ENCODE data around the gene EAF2.
A peak's percentile ranks its signal among the peaks of the same experiment; 100 is the strongest.

The EAF2 gene

DNA sequence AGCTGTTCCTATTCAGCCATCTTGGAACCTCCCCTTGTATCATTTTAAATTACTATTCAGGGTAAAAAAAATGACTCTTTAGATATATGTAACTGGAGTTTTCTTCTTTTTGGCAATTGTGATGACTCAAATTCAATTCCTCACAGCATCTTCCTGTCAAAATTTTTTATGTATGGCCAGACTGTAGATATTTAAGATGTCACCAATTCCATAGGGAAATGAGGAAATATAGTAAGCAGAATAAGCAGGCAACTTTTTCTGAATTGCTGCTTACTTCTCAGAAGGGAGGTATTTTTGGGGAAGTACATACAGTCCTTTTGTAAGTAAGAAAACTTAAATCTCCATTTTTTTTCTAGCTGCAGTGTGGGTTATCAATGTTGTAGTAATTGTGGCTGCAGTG lies 28.8 kb downstream of the EAF2 start:
- no peak for DNase-seq

DNA sequence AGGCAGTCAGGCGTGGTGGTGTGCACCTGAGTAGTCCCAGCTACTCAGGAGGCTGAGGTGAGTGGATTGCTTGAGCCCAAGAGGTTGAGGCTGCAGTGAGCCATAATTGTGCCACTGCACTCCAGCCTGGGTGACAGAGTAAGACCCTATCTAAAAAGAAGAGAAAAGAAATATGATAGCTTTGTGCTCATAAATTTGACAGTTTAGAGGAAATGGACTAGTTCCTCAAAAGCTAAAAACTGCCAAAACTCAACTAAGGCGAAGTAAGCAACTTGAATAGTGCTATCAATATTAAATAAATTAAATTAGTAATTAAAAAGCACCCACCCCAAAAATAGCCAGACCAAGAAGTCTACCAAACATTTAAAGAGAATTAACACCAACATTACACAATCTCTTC lies 34.7 kb downstream of the EAF2 start:
- no peak for DNase-seq

DNA sequence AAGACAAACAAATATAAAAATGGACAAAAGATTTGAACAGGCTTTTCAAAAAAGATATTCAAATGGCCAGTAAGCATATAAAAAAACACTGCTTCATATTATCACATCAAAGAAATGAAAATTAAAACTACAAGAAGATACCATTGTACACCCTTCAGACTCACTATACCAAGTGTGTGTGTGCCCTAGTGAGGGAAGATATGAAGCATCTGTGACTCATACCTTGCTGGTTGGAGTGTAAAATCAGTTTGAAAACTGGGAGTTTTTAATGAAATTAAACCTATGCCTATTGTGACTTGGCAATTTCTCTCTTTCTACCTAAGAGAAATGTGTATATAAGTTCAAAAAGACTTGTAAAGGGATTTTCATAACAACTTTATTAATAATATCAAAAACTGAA lies 35.7 kb downstream of the EAF2 start:
- no peak for DNase-seq

DNA sequence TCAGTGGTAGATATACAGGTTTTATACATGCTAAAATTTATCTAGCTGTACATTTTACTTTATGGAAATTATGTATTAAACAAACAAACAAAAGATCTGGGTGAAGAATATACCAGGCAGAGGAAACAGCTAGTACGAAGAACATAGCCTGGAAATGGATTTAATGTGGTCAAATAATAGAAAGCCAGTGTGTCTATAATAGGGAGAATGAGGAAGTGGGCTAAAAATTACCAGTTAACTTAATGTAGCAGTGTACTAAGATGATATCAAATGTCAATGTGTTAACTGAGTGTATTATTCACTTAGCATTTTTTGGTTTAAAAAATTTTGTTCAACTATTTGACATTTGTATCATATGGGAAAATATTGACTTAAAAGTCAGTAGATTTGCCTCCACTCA lies 36.4 kb downstream of the EAF2 start:
- DNase-seq, result no peak

DNA sequence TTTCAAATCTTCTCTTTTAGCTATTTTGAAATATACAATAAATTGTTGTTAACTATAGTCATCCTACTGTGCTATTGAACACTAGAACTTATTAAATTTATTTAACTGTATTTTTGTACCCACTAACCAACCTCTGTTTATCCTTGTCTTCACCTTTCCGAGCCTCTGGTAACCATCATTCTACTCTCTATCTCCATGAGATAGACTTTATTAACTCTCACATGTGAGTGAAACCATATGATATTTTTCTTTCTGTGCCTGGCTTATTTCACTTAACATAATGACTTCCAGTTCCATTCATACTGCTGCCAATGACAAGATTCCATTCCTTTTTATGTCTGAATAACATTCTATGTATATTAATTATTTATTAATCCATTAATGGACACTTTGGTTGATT lies 43.4 kb downstream of the EAF2 start:
- no peak for DNase-seq

DNA sequence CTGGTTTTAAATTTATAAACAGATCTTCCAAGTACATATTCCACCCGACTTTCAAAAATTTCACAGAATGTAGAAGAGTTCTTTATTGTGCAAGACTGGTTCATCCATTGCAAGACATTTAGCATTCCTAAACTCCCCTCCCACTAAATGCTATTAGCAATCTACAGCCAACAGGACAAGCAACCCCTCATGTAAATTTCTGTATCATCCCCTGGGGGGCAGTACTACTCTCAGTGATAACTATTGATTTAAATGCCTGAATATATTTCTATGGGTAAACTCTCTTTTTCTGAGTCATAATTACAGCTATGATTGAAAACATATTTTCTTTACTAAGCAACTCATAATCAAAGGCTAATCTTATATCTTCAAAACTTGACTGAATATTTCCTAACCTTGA lies 48.5 kb downstream of the EAF2 start:
- DNase-seq, result peak; percentile 21

DNA sequence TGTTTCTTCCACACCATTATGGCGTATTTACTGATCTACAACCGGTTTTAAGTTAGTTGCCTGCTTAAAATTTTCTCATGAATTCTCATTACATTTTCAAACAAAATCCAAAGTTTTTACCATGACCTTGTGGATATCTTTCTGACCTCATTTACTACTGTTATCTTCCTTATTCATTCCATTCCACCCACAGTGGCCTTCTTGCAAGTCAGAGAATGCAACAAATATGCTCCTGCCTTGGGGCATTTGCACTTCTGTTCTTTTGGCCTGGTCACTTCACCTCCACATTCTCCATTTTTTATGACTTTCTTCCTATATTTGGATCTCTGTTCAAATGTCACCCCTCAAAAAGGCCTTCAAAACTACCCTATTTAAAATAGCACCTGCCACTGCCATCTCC lies 50.4 kb downstream of the EAF2 start:
- no peak for DNase-seq

DNA sequence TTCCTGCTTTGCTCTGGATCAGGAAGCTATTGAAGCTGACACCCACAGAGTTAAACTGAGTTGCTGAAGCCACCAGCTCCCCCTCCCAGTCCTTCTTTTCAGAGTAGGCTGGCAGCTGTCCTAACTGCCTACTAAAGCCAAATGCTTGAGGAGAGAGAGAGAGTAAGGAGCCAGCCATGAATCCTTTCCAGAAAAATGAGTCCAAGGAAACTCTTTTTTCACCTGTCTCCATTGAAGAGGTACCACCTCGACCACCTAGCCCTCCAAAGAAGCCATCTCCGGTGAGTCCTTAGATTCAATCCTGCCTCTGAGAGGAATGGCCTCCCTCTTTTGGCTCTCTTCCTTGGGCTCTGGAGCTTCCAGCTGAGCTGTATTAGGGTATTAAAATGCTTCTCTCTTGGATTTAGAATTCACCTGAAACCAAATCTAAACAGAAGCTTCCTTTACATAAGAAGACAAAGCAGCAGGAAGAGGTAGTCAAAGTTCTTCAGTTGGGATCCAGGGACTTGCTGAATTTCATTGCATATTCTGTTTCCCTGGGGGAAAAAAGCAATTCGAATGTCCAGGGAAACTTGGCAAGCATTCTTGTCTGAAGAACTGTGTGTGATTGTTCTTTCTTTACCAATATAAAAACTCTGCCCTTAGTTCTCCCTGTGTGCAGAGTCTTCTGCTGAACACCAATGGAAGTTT lies 59.4 kb downstream of the EAF2 start, which contains the start of gene SLC15A2:
SLC15A2 (plus strand) TSS at position 101 of the 690 bp plus-strand sequence; CDS start at position 177, 76 bp downstream.
- no peak for DNase-seq

DNA sequence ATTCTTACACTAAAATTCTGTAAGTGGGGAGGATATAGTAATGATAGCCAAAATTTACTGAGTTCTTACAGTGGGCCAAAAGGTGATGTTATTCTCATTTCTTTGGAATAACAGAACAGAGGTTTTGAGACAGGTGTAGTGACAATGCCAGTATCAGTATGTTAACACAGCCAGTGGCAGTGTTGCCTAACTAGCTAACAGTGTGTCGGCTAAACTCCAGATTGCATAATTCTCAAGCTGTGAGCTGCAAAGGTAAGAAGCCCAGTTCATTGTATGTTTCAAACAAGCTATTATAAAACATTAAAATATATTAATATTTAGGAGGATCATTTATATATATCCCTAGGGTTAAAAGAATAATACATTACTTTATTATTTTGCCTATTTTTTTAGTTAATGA lies 60.1 kb downstream of the EAF2 start:
- no peak for DNase-seq

DNA sequence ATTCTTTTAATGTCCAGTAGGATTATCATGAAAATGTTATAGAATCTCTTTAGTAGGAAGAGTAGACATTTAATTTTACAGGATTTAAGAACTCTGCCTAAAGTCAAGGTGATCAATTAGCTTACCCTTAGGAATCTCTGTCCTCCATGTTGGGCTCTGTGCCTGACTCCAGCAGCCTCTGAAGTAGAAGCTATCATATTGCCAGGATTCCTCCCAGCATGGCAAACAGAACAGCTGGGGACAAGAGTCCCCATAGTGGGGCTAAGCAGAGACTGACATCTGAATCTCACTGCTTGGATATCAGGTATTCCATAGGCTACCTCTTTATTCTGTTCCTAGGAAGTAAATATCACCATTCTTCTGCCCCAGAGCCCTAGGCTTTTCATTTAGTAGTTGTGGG lies 60.7 kb downstream of the EAF2 start:
- DNase-seq, result no peak

DNA sequence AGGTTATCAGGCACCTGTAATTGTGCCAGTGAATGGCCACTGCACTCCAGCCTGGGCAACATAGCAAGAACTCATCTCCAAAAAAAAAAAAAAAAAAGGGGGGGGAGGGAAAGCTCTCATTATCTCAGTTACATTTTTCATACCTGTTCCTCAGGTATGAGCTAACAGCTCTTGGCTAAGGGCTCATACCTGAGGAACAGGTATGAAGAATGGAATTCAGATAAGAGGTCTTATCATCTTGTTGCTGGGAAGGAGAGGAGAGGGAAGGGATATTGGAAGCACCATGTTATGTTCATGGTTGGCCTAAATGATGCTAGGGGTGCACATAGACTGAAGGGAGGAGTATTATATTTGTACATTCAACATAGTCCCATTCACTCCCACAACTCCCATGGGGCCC lies 61.8 kb downstream of the EAF2 start:
- DNase-seq, result no peak

DNA sequence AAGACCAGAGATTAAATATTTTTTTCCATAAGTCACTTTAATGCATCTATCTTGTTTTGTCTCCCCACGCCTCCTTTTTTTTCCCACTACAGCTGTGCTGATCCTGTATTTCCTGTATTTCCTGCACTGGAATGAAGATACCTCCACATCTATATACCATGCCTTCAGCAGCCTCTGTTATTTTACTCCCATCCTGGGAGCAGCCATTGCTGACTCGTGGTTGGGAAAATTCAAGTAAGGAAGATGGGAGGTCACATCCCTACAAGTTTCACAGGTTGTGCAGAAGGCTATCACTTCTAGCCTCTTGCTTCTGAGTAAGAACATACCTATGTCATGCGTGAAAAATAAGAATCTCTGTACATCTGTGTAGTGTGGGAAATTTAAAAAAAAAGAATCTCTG lies 62.3 kb downstream of the EAF2 start:
- no peak for DNase-seq

DNA sequence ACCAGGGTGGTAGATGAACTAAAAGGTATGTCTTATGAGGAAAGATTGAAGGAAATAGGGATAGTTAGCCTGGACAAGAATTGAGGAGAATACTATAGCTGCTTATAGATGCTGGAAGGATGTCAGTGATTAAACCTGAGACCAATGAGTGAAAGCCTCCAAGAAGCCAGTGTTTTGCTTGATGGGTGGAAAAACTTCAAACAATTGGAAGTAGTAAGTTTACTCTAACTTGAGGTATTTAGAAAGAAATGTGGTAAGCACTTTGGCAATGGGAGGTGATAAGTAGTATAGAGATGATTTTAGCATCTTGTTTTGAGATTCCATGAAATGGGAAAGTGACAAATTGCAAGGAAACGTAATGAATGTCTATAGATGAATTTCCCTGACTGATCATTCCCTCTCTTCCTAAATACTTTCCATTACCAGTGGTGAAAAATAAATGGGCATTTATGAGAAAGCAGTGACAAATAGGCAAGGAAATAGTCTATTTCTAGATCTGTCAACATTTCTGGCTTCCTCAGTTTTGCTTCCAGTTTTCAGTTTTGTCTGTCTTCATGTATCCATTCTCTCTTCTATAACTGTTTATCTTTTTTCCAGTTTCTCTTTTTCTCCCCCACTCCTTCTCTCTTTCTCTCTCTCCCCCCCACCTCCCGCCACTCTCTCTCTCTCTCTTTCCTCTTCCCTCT lies 78.4 kb downstream of the EAF2 start:
- DNase-seq, result no peak

DNA sequence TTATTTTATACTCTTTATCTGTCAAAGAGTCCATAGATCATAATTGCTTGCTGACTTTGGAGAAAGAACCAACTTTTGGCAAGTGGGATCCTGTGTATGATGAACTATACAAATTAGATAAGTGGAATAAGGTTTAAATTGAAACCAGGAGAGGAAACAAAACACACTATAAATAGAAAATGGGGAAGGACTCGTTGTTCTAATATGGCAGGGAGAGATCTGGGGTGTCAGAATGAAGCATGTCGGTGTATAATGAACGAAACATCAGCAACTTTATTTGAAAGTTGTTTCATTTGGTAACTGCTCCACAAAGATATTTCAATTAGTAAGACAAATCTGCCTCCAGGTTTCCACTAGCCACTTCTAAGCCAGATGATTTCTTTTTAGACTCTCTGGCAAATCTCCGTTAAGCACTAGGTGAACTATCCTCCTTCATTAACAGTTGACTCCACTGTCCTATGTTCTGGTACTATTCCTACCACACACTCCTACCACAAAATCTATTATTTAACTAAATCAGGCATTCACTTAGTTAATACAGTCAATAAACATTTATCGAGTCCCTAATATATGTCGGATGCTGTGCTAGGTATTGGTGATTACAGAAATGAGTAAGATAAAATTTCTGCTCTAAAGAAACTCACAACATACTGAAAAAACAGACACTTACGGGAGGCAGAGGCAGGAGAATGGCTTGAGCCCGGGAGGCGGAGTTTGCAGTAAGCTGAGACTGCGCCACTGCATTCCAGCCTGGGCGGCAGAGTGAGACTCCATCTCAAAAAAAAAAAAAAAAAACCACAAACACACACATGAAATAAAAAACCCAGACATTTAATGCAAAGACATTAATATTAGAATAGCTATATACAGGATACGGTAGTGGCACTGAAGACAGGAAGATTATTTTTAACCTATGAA lies 79.3 kb downstream of the EAF2 start:
- DNase-seq, result no peak

DNA sequence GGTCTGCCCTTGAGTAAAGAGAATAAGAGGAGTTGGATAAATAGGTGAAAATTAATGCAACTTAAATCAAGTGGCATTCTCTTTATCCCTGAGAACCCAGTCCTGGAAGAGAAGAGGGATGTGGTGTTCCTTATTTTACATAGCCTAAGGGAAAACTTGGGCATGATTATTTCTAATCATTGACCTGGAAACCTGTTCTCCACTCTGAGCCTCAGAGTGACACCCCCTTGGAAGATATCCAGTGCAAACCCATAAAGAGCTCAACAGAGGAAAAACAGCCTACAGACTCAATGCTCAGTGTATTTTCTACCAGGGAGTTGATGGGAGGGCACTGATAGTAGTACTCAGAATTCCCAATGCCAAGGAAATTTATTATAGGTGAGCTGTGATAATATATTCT lies 81.2 kb downstream of the EAF2 start:
- no peak for DNase-seq

DNA sequence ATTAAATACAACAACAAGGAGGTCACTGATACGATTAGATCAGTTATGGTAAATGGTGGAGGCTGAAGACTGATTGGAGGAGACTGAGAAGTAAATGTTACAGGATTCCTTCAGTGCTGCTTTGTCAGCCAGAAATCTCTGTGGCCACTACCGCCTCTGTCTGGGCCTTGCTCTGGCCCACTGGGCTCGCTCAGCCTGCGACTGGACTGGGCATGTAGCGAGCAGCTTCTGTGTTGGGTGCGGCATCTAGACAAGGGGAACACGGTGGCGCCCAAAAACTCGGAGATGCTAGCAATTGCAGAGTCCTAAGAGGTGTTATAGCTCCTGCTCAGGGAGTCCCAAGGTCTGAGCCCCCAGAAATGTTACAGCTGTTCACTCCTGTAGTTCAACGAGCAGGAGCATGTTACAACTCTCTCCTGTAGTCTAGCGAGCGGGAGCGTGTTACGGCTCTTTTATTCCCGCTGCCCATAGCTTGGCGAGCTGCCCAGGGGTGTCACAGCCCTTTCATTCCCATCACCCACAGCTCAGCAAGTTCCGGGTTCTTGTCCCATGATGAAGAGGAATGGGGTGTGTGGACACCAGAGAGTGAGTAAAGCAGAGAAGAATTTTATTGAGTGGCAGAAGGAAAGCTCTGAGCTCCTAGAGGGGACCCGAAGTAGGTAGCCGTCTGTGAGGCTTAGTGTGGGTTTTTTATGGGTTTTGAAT lies 83.9 kb downstream of the EAF2 start:
- no peak for DNase-seq

DNA sequence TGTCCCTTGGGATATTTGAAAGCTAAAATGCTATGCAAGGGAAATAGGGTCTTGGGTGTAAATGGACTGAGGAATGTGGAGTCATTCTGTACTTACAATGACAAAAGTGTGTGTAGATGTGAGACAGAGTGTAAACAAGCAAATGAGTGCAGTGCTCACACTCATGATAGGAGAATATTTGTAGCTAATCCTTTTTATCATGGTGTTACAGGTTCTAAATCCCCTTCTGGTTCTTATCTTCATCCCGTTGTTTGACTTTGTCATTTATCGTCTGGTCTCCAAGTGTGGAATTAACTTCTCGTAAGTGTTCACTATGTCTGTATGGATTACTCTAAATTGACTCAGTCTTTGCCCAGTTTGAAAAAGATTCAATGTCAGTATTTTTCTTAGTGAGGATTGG lies 89.7 kb downstream of the EAF2 start:
- no peak for DNase-seq

DNA sequence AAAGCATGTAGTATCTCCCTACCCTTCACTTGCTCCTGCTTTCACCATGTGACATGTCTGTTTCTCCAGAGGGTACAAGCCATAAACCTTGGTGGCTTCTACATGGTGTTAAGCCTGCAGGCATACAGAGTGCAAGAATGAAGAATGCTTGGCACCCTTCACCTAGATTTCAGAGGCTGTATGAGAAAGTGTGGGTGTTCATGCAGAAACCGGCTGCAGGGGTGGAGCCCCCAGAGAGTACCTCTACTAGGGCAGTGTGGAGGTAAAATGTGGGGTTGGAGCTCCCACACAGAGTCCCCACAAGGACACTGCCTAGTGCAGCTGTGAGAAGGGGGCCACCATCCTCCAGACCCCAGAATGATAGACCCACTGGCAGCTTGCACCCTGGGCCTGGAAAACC lies 91.4 kb downstream of the EAF2 start:
- no peak for DNase-seq
